KOPT-K1 (cell line): ENCODE results near the gene OR1B1.
"Not testable (repeated sequence)": the region's sequence is repeated elsewhere in the genome, so short reads cannot be mapped to it uniquely, and the experiment has no call there.

ENCODE experiments used
- H3K27ac ChIP-seq: fragments of 200-600 bp; sonication (generic); 2 replicates; pipeline ENCODE4 v1.5.1; 2016; ENCODE audit warnings: antibody characterized with exemption, mild to moderate bottlenecking, low read depth, low read length; ENCODE audit not compliant: poor library complexity, severe bottlenecking
- H3K36me3 ChIP-seq: fragments of 200-600 bp; sonication (generic); 2 replicates; pipeline ENCODE4 v1.5.1; 2017; ENCODE audit warnings: antibody characterized with exemption, mild to moderate bottlenecking, low read length, moderate library complexity; ENCODE audit not compliant: insufficient read depth
- H3K9me3 ChIP-seq: fragments of 200-600 bp; sonication (generic); 2 replicates; pipeline ENCODE4 v1.5.1; 2017; ENCODE audit warnings: antibody characterized with exemption, low read length, mild to moderate bottlenecking; ENCODE audit not compliant: insufficient read depth, poor library complexity, severe bottlenecking

Gene OR1B1

DNA sequence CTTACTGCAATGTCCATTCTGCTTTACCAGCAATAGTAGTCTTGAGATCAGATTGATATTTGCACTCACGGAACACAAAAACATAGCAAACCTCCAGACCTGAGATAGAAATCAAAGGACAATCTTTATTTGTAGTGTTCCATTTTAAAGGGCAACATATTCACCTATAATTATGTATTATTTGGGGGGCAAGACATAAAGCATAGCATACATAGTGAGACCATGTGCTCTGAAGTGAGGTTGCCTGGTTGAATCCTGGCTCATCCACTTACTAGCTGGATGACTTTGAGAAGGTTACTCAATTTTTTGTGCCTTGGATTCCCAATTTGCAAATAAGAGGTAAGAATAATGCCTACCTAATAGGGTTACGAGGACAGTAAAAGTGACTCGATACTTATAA lies at the start of gene OR1B1:
TSS of gene OR1B1 (minus strand) at position 101 of the 400 bp plus-strand sequence.
- Histone ChIP-seq H3K27ac (no peak within 1 kb of the TSS), H3K9me3 (no peaks in the 10 kb centered on the region), H3K36me3 (no peaks in the 10 kb centered on the region)

GRCh38 chr9:122695696-122696095 lies 38.3 kb upstream of the OR1B1 start:
- no peaks in the 10 kb centered on the region for H3K36me3 ChIP-seq
- H3K27ac ChIP-seq: no peak overlapping the region
- no peaks in the 10 kb centered on the region for H3K9me3 ChIP-seq

GRCh38 chr9:122684851-122685250 lies 27.4 kb upstream of the OR1B1 start:
- Histone ChIP-seq H3K9me3 (no peaks in the 10 kb centered on the region), H3K36me3 (no peaks in the 10 kb centered on the region), H3K27ac (no peak overlapping the region)

- Histone ChIP-seq H3K27ac (no peak overlapping the region), H3K36me3 (no peaks in the 10 kb centered on the region), H3K9me3 (peaks cover 13% of the 10 kb centered on the region)
These were observed 15.1 kb upstream of the OR1B1 start for GRCh38 chr9:122672481-122672880.

DNA sequence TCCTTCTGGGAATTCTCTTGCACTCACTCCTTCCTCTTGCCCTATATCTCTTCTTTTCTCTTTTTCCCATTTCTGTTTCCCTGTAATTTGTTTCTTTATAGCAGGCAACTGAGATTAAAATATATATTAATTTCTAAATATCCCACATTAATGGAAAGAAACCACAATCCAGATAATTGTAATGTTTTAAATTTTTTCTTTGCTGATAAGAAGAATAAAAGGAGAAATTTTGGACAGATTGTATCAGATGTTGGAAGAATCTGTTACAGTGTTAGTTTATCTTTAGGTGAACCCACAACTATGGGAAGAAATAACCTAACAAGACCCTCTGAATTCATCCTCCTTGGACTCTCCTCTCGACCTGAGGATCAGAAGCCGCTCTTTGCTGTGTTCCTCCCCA lies 4.0 kb upstream of the OR1B1 start, which contains the start of gene OR1L1:
TSS of gene OR1L1 (plus strand) at position 301 of the 400 bp plus-strand sequence. CDS start at position 301, 0 bp downstream.
- Histone ChIP-seq H3K9me3 (no peaks in the 10 kb centered on the region), H3K36me3 (no peaks in the 10 kb centered on the region), H3K27ac (no peak within 1 kb of the TSS)

DNA sequence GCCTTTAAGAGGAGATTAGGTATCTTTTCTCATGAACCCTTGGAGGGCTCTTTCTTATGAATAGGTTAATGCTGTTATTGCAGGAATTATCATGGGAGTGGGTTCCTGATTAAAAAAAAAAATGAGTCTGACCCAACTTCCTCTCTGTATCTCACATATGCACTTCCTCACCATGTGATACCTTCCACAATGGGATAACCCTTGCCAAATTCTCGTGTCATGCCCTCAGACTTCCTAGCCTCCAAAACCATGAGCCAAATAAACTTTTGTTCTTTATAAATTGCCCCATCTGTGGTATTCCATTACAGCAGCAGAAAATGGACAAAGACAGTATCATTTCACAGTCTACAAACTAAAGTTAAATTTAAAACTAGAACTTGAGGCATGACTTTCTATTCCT lies 1.0 kb downstream of the OR1B1 start:
- H3K9me3 ChIP-seq: no peaks in the 10 kb centered on the region
- no peaks in the 10 kb centered on the region for H3K36me3 ChIP-seq
- H3K27ac ChIP-seq: no peak overlapping the region

DNA sequence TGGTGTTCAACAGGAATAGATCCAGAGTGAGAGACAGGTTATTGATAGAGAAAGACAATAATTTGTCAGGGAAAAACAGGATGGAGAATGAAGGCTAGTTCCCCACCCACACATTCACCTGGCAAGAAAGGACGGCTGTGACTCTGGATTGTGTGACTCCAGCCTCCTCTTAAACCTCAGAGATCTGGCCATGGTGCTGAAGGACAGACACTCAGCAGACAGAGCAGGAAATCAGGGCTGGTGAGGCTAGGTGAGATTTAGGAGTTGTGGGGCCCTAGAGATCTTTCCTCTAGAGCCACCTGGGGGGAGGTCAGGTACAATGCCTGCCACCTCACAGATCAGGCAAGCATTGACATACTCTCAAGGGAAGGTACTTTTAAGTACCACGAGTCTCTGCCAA lies 15.2 kb downstream of the OR1B1 start:
- H3K9me3 ChIP-seq: no peaks in the 10 kb centered on the region

DNA sequence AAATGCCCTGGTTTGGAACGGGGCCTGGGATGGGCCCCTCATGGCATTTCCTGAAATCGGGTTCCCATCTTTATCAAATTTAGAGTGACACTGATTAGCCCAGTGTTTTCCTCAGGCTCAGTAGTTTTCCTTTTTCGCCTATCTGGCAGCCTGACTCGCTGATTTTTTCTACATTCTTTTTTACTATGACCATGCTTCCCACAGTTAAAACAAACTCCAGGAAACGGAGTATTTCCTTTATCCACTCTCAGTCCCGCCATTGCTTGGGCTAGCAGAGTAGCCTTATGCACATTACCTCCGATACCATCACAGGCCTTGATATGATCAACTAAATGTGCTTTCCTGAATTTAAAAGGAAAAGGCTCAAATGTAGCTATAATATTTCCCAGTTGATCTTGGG lies 37.4 kb downstream of the OR1B1 start:
- Histone ChIP-seq H3K9me3 (no peaks in the 10 kb centered on the region), H3K36me3 (no peaks in the 10 kb centered on the region), H3K27ac (no peak overlapping the region)

More for the DNA sequence above, 15.2 kb downstream of the OR1B1 start:
- Histone ChIP-seq H3K27ac (no peak overlapping the region), H3K36me3 (no peaks in the 10 kb centered on the region)

- H3K9me3 ChIP-seq: no peaks in the 10 kb centered on the region
- H3K36me3 ChIP-seq: no peaks in the 10 kb centered on the region
- H3K27ac ChIP-seq: no peak within 1 kb of the TSS
These were observed 43.1 kb downstream of the OR1B1 start, which contains the start of gene OR1Q1 for GRCh38 chr9:122614362-122614761. OR1Q1 (plus strand) TSS chr9:122614738; CDS start chr9:122614738, 0 bp downstream.

DNA sequence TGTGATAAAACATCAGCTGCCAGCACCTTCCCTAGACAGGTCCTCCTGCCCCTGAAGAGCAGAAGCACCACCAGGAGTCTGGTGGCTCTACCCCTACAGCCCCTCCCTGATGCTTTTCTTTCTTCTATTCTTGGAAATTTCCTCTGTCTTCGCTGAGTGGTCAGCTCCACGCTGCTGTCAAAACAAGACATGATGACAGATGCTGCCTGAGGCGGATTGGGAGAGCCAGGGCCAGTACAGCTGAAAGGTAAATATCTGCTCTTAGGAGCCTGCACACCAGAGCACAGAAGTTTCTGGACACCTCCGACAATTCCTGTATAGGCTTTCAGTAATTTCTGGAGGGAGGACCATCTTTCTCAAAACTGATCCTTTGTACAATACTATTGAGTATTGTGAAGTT lies 47.6 kb downstream of the OR1B1 start:
- no peak overlapping the region for H3K27ac ChIP-seq
- H3K9me3 ChIP-seq: no peaks in the 10 kb centered on the region
- no peaks in the 10 kb centered on the region for H3K36me3 ChIP-seq

DNA sequence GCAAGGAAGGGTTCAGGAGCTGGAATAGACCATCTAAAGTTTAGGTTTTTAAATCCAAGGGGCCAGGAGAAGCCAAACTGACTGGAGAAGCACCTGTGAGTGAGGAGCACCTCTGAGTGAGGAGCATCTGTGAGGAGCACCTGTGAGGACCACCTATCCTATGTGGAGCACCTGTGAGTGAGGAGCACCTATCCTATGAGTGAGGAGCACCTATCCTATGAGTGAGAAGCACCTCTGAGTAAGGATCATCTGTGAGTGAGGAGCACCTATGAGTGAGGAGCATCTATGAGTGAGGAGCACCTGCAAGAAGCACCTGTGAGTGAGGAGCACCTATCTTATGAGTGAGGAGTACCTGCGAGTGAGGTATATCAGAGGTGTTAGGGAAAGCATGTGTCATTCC lies 50.8 kb downstream of the OR1B1 start:
- Histone ChIP-seq H3K36me3 (no peaks in the 10 kb centered on the region), H3K9me3 (no peaks in the 10 kb centered on the region), H3K27ac (no peak overlapping the region)

DNA sequence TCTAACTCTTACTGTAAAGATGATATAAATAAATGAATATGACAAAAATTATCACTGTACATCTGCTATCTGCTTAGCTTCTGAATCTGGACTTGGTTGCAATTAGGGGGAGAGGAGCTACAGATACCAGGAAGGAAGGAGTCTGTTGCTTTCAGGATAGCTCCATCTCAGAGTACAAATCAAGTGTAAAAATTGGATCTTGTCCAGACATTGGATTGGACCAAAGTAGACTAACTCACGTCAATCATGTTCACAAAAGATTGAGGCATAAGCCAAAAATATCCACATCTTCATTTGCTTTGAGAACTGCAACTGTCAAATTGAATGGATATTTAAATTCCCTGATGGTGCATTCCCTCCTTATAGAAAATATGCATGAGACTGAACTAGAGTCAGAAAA lies 51.7 kb downstream of the OR1B1 start:
- Histone ChIP-seq H3K36me3 (no peaks in the 10 kb centered on the region), H3K27ac (no peak overlapping the region), H3K9me3 (no peaks in the 10 kb centered on the region)

GRCh38 chr9:122583284-122583683 lies 74.1 kb downstream of the OR1B1 start, which contains the start of gene OR1L8:
OR1L8 (minus strand) TSS chr9:122583384; CDS start chr9:122568477, 14,907 bp downstream.
- H3K36me3 ChIP-seq, H3K27ac ChIP-seq, H3K9me3 ChIP-seq: not testable (repeated sequence)

GRCh38 chr9:122580360-122580759 lies 77.1 kb downstream of the OR1B1 start:
- no peak overlapping the region for H3K27ac ChIP-seq
- H3K36me3 ChIP-seq: no peaks in the 10 kb centered on the region
- H3K9me3 ChIP-seq: peaks cover 5% of the 10 kb centered on the region

GRCh38 chr9:122579874-122580273 lies 77.6 kb downstream of the OR1B1 start:
- Histone ChIP-seq H3K36me3 (no peaks in the 10 kb centered on the region), H3K27ac (no peak overlapping the region), H3K9me3 (peaks cover 5% of the 10 kb centered on the region)
